SKM-1 treated with dmso at 0.1 percent for 144 hours (cell line): ENCODE measurements around the gene CCDC154.
"Not testable (repeated sequence)": the region's sequence is repeated elsewhere in the genome, so short reads cannot be mapped to it uniquely, and the experiment has no call there.

Source experiments
- DNase-seq: peaks from one replicate; lab custom pipeline; 2025; ENCODE audit not compliant: unreplicated experiment; lab: John Stamatoyannopoulos, UW

The CCDC154 gene, protein sequence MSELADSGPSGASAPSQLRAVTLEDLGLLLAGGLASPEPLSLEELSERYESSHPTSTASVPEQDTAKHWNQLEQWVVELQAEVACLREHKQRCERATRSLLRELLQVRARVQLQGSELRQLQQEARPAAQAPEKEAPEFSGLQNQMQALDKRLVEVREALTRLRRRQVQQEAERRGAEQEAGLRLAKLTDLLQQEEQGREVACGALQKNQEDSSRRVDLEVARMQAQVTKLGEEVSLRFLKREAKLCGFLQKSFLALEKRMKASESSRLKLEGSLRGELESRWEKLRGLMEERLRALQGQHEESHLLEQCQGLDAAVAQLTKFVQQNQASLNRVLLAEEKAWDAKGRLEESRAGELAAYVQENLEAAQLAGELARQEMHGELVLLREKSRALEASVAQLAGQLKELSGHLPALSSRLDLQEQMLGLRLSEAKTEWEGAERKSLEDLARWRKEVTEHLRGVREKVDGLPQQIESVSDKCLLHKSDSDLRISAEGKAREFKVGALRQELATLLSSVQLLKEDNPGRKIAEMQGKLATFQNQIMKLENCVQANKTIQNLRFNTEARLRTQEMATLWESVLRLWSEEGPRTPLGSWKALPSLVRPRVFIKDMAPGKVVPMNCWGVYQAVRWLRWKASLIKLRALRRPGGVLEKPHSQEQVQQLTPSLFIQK

DNA sequence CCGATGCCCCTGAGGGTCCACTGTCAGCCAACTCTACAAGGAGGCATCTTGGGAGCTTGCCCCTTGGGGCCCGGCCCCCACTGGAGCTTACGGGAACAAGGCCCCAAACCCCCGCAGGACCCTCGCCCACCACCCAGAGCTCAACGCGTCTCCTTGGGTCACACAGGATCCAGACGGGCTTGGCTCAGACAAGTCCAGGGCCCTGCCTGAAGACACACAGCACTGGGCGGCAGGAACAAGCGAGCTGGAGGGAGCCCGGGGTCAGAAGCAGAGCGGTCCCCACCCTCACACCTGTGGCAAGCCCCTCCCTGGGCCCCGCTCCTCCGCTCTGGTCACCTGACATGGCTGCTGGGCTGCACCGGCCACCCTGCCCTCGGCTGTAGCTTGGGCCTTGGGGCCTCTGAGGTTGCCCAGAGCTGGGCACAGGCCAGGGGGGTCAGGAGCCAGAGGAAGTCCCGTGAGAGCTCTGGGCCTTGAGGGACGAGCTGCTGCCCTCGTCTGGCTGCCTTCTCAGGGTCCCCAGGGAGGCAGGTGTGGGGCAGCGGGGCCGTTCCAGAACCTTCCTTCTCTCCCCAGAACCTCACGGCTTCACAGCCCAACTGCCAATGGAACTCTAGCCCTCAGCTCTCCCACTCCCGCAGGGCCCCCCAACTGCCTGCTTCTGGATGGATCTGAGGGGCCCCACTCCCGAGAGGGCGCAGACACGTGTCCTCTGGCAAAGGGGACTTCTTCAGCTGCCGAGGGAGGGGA, at the start of gene CCDC154:
Gene CCDC154 (minus strand): TSS at position 577 of the 750 bp plus-strand sequence. CDS start 234 bp downstream, at position 343.
- no peak for DNase-seq

DNA sequence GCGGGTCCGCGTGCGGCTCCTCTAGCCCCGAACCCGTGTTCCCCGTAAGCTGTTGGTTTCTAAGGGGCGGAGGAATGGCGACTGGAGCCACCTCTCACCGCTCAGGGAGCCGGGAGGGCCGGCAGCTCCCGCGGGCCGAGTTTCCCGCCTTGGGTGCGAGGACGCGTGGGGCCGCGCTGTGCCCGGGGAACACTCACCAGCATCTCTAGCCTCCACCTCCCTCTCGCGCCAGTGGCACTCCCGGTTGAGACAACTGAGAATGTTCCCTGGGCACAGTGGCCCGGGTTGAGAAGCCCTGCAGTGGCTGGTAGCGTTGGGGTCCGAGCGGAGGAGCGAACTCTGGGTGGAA, 49.4 kb upstream of the CCDC154 start:
- no peak for DNase-seq

DNA sequence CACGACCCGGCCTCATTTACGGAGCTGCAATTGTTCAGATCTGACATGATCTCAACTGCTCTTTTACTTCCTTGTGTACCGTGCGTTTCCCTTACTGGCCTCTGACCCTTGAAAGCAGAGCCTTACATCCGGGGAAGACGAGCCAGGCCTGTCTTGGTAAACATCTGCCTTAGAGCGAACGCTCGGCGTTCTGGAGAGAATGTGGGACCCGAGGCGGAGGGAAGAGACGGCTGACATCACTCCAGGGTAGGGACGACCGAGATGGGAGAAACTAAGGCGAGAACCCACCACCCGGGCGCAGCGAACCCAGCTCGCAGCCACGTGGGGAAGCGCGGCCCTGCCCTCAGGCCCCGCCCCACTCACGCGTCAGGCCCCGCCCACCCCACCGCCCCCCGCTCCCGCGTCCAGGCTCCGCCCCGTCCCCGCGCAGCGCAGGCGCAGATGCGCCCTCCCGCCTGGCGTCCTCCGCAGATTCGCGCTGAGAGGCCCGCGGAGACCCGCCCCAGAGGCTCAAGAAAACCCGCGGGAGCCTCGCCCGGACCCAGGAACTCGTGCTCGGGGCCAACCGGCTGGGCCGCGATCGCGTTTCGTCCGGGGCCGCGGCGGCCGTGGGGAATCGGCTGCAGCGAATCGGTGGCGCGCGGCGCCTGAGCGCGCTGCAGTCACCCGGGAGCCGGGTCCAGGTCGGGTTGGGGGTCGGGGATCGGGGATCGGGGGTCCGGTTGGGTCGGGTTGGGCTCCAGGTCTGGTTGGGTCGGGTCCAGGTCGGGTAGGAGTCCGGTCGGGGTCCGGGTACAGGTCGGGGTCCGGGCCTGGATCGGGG, 48.8 kb upstream of the CCDC154 start, which contains the start of gene TELO2:
Gene TELO2 (plus strand): TSS at position 438 of the 823 bp plus-strand sequence. CDS start 922 bp downstream, outside the sequence.
- peak; percentile 62 for DNase-seq

DNA sequence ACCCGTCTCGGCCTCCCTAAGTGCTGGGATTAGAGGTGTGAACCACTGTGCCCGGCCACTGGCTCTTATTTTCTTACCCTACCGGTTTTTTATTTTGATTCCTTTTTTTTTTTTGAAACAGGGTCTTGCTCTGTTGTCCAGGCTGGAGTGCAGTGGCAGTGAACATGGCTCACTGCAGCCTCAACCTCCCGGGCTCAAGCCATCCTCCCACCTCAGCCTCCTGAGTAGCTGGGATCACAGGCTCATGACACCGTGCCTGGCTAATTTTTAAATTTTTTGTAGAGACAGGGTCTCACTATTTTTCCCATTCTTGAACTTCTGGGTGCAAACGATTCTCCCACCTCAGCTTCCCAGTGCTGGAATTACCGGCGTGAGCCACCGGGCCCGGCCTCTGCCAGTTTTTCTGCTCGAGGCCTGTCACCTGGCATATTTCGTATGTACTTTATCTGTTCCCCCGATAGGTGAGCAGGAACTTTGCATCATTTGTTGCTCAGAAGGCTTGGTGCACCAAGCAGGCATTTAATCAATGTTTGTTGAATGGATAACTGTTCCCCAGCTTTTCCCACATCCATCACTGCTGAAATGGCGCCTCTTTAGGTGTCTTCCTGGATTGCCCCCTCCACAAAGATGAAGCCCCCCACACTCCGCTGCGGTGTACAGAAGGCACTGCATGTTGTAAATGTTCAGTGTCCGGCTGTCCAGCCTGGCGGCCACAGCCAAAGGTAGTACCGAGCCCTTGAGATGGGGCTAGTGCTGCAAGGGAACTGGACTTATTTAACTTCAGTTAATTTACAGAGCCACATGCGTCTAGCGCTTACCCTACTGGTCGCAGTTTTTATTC, 47.9 kb upstream of the CCDC154 start:
- no peak for DNase-seq

DNA sequence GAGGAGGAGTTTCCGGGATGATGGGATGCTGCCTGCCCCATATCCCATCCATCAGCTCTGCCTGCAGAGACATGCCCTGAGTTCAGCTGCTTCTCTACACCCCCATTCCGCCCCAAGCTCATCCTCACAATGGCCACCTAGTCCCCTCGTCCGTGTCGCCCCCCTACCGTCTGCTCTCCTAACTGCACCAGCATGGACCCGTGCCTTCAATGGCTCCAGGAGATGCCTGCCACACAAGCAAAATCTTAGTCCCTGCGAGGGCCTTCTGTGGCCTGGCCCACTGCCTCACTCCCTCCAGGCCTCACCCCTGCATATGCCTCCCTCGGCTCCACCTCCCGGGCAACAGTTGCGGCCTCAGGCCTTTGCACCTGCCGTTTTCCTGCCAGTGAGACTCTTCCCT, 47.0 kb upstream of the CCDC154 start:
- no peak for DNase-seq

DNA sequence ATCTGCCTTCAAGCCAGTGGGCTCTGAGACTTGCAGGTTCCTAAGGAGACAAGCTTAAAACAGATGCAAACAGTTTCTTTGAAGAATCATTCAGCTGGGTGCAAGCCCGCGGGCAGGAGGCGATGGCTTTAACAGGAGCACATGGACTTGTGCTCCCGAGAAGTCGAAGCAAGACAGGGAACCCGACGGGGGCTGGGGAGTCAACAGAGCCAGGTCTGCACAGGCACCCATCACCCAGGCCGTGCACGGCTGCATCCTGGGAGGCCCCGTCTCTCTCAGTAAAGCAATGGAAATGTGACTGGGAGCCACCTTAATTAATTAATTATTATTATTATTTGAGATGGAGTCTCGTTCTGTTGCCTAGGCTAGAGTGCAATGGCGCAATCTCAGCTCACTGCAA, 44.7 kb upstream of the CCDC154 start:
- DNase-seq: no peak

DNA sequence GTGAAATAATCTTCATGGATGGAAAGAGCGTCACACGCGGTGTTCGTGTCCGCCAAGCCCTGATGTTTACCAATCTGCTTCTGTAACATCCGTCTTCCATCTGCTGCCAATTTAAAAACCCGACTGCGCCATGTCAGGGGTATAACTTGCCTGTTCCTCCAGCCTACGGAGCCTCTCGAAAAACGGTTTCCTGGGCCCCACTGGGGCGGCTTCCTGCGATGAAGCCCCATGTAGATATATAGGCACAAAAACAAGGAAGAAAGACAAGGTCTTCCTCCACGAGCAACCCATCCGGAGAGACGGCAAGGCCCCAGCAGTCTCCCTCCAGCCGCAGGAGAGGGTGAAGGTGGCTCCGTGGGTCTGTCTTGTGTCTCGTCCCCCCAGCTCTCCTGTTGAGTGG, 44.3 kb upstream of the CCDC154 start, which contains the start of gene PTX4:
Gene PTX4 (minus strand): TSS at position 326 of the 400 bp plus-strand sequence. CDS start 35 bp downstream, at position 291.
- no peak for DNase-seq

DNA sequence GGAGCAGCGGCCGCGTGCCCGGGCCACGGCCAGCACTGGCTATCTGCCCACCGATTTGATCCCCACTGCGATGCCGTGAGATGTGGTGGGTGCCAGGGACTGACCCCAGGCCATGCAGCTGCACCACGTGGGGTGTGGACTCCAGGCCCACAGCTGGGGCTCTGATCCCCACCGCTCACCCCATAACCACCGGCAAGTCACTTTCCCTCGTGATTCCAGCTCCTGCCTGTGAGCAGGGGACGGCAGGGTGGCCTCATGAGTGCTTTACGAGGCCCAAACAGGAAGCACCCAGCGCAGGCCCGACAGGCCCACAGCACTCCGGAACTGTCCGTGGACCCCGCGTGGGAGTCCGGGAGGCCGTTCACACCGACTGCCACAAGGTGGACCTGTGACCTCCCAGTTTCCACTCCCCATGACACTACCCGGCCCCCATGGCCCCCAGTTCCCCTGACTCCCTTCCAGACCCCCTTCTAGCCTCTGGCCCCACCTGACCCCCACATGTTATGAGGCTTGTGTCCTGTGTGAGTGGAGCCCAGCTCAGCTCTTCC, 43.8 kb upstream of the CCDC154 start:
- DNase-seq: no peak

DNA sequence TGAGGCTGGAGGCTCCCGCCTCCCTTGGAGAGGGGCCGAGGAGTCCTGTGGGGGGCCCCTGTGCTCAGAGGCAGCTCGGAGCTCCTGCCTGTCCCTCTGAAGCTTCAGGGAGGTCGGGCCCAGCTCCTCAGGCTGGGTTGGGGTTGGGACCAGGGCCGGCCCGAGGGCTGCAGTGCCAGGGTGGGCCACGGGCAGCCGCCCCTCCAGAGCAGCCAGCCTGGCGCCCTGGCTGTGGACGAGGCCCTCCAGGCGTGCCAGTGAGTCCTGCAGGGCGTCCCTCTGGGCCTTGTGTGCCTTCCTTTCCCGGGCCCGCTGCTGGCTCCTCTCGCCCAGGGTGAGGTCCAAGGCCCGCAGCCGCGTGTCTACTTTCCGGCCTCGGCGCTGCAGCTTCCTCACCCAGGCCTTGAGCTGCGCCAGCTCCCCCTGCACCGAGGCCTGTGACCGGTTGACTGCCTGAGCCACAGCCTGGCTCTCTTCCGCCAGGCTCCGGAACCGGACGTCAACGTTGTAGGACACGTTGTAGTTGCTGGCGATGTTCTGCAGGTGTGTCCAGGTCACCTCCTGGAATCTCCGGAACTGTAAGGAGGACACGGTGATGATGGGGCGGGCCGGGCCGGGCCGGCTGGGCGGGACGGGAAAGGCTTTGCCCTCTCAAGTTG, 43.2 kb upstream of the CCDC154 start:
- DNase-seq: no peak

DNA sequence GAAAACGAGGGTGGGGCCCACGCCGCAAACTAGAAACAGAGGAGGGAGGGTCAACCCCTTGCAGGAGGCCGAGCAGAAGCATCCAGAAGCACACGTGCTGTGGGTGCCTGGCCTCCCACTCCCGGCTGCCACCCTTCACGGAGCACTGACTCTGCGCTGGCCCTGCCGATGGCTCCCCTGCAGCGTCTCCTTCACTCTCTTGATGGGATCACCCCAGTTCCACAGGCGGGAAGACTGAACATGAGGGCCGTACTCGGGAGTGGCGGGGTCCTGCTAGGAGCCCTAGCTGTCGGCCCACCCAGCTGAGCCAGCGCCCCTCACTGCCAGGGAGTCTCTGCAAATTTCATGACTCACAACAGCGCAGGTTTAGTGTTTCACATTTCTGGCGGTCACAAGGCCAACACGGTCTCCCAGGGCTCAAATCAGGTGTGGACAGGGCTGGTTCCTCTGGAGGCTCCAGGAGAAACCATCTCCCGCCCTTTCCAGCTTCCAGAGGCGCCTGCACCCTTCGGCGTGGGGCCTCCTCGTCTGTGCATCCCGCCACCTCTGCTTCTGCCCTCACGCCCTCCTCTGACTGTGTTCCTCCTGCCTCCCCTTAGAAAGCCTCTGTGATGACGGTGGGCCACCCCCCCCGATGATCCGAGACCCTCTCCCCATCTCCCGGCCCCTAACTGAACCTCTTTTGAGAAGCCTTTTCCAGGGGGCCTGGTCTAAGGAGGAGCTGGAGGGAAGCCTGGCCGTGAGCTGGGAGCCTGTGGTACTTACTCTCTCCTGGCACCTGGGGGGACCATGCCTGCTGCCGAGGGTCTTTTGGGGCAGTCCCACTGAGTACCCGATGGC, 42.4 kb upstream of the CCDC154 start:
- no peak for DNase-seq

DNA sequence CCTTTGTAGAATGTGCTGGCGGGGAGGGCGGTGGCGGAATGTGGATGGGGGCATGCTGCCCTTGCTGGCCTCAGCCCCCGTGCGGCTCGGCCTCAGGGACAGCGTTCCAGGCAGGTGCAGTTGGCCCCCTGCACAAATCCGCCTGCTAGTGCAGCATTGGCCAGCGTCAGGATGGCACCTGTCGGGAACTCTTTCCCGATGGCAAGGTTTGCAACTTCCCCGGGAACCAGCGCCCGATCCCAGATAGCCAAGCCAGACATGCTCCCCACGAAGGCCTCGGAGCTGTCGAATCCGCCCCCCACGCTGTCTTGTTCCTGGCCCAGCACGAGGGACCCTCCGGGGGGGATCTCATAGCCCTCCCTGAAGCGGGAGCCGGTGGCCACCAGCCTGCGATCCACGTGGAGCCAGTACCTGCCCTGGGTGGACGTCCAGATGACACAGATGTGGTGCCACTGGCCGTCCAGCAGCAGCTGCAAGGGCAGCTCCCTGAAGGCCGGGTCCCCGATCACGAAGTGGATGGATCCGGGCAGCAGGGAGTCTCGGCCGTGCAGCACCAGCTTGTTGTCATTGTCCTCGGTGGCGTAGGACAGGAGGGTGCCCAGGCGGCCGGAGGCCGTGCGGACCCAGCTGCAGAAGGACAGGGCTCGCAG, 41.6 kb upstream of the CCDC154 start:
- no peak for DNase-seq

DNA sequence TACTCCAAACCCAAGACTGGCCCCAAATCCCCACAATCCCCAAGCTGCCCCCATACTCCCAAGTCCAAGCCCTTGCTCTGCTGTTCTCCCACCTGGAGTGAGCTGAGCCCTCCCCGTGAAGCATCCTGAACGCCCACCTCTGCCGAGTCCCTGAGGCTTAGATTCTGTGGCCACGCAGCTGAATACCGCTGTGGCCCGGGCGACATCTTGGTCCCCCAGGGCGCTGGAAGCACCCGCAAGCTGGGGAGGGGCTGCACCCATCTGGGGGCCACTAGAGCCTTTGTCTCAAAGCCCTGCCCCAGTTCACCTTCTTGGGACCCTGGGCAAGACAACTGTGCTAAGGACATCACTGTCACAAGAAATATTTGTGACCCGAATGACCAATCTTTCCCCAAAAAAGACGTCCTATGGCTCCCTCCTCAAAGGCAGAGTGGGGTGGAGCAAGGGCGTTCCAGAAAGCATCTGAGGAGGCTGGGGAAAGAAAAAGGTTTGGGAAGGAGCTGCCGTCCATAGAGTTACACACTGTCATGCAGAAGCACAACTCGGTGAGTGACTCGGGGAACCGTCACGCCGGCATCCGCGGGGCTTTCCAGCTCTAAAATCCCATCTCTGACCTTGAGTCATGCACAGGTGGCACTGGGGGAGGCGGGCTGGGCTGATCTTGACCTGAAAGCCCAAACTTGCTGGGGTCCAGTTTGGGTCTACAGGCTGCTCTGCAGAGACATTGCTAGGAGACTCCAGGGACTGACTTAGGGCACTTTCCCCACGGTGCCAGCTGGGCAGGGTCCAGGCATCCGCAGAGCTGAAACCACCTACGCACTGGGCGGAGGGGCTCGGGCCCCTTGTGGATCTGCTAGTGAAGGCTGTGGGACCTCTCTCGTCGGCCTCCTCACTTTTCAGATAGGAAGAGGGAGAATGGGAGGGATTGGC, 37.8 kb upstream of the CCDC154 start:
- no peak for DNase-seq

DNA sequence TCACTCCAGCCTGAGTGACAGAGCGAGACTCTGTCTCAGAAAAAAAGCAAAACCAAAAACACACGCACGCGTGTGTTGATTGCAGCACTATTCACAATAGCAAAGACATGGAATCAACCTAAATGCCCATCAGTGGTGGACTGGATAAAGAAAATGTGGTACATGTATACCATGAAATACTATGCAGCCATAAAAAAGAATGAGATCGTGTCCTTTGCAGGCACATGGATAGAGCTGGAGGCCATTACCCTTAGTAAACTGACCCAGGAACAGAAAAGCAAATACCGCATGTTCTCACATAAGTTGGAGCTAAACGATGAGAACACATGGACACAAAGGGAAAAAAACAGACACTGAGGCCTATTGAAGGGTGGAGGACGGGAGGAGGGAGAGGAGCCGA, 34.6 kb upstream of the CCDC154 start:
- not testable (repeated sequence) for DNase-seq

DNA sequence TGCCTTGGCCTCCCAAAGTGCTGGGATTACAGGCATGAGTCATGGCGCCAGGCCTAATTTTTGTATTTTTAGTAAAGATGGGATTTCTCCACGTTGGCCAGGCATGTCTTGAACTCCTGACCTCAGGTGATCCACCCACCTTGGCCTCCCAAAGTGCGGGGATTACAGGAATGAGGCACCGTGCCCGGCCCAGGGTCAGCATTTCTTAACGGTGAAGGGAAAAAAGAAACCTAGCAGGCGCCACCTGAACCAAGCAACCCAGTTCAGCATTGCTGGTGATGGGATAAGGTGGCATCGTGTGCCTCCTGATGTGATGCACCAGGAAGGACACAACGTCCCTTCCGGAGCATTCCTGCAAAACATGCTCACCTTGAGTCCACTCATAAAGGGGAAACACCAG, 32.7 kb upstream of the CCDC154 start:
- DNase-seq: no peak

DNA sequence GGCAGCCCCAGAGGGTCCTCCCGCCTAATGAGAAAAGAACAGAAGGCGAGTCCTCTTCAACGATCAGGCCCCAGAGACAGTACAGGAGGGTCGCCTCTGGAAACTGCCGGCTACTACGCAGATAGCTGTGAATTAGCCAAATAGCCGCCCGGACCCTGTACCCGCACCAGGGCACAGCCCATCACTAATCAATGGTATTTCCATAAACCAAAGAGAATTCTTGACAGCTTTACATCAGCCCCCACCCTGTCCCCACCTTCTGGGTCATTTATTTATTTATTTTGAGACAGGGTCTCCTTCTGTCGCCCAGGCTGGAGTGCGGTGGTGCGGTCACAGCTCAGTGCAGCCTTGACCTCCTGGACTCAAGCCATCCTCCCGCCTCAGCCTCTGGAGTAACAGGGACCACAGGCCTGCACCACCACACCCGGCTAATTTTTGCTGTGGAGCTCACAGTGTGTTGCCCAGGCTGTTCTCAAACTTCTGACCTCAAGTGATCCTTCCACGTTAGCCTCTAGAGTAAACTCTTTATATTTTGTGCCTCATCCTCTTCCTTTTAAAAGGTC, 31.3 kb upstream of the CCDC154 start:
- no peak for DNase-seq
